WTC11 (cell line): ENCODE data around the gene SPOCK1.

ENCODE experiments used
- ATF3 ChIP-seq: sonication (generic); formaldehyde crosslinking; conservative IDR thresholded peaks from 2 replicates; pipeline ENCODE4 v1.8.1; 2022; ENCODE audit warnings: mild to moderate bottlenecking, missing genetic modification reagents
- CTCF ChIP-seq: fragments of 200-600 bp; IDR thresholded peaks from 2 replicates; pipeline ENCODE4 v1.8.0; 2022; ENCODE audit warnings: antibody characterized with exemption
- JUN ChIP-seq: sonication (generic); formaldehyde crosslinking; IDR thresholded peaks from 2 replicates; pipeline ENCODE4 v1.8.0; 2023; ENCODE audit warnings: mild to moderate bottlenecking, missing genetic modification reagents
- ZNF263 ChIP-seq: sonication (generic); formaldehyde crosslinking; IDR thresholded peaks from 2 replicates; pipeline ENCODE4 v1.8.1; 2022; ENCODE audit warnings: low read depth, mild to moderate bottlenecking, moderate library complexity, missing genetic modification reagents
- ZNF396 ChIP-seq: fragments of 250-450 bp; sonication (Bioruptor Pico); IDR thresholded peaks from 2 replicates; pipeline ENCODE4 v1.8.0; 2021; ENCODE audit warnings: mild to moderate bottlenecking, moderate library complexity, borderline replicate concordance
- TF ChIP-seq, protein P1 (sequence below): sonication (generic); formaldehyde crosslinking; IDR thresholded peaks from 2 replicates; pipeline ENCODE4 v1.8.1; 2022; ENCODE audit warnings: mild to moderate bottlenecking, moderate library complexity, missing genetic modification reagents

DNA sequence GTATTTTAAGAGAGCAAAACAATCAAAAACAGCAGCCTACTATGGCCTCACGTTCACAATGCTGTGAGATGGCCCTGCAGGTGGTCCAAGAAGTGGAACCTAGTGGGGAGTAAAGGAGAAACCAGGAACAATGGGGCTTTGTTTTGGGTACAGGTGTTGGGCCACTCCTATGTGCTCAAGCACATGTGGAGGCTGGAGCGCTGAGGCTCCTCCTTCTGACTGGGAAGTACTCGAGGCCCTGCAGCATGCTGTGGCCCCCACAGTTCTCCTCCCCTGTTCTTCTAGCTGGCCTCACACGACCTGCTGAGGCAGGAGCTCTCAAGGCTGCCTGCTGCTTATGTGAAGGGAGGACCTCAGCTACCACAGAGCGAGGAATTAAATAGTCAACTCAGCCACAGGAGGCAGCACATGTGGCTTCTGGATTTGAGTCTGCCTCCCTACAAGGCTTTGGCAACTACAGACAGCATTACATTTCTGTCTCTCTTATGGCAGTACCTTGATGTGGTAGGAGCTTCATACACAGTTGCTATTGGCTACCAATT is 482.3 kb downstream of the SPOCK1 start:
- no peak for TF ChIP-seq JUN (CRISPR knock-in tag)
- TF ChIP-seq CTCF: no peak
- TF ChIP-seq, protein P1, sequence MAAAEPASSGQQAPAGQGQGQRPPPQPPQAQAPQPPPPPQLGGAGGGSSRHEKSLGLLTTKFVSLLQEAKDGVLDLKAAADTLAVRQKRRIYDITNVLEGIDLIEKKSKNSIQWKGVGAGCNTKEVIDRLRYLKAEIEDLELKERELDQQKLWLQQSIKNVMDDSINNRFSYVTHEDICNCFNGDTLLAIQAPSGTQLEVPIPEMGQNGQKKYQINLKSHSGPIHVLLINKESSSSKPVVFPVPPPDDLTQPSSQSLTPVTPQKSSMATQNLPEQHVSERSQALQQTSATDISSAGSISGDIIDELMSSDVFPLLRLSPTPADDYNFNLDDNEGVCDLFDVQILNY (CRISPR knock-in tag): no peak
- no peak for TF ChIP-seq ZNF263 (CRISPR knock-in tag)
- TF ChIP-seq ATF3 (CRISPR knock-in tag): no peak
- TF ChIP-seq ZNF396 (CRISPR knock-in tag): no peak
